ENCODE measurements around the gene ITIH4.

ITIH4 gene

GRCh38 chr3:52789746-52790040 lies 40.8 kb downstream of the ITIH4 start:
- H3K4me3 ChIP-seq (ENCODE audit: low read length), result no peak overlapping the region
- no peak for DNase-seq (ENCODE audit: low read depth, low spot score)

GRCh38 chr3:52788890-52789745 lies 41.4 kb downstream of the ITIH4 start:
- H3K4me3 ChIP-seq (ENCODE audit: low read length), result no peak overlapping the region

GRCh38 chr3:52787672-52788625 lies 42.5 kb downstream of the ITIH4 start:
- no peak for DNase-seq (ENCODE audit: low read depth, low spot score)
- no peak overlapping the region for H3K4me3 ChIP-seq (ENCODE audit: low read length)

More at GRCh38 chr3:52788890-52789745, 41.4 kb downstream of the ITIH4 start:
- no peak for DNase-seq (ENCODE audit: low read depth, low spot score)

GRCh38 chr3:52787246-52787645 lies 43.2 kb downstream of the ITIH4 start:
- DNase-seq (ENCODE audit: low read depth, low spot score), result no peak
- H3K4me3 ChIP-seq (ENCODE audit: low read length), result no peak overlapping the region

GRCh38 chr3:52786330-52787215 lies 43.9 kb downstream of the ITIH4 start:
- no peak overlapping the region for H3K4me3 ChIP-seq (ENCODE audit: low read length)
- no peak for DNase-seq (ENCODE audit: low read depth, low spot score)

GRCh38 chr3:52784931-52785590 lies 45.4 kb downstream of the ITIH4 start:
- no peak overlapping the region for H3K4me3 ChIP-seq (ENCODE audit: low read length)
- DNase-seq (ENCODE audit: low read depth, low spot score), result no peak

- H3K4me3 ChIP-seq (ENCODE audit: low read length), result no peak overlapping the region
- no peak for DNase-seq (ENCODE audit: low read depth, low spot score)
Observed at GRCh38 chr3:52784021-52784621, 46.4 kb downstream of the ITIH4 start.

- H3K4me3 ChIP-seq (ENCODE audit: low read length), result no peak overlapping the region
- no peak for DNase-seq (ENCODE audit: low read depth, low spot score)
Observed at GRCh38 chr3:52783211-52783555, 47.3 kb downstream of the ITIH4 start.

GRCh38 chr3:52782412-52783210 lies 47.9 kb downstream of the ITIH4 start:
- H3K4me3 ChIP-seq (ENCODE audit: low read length), result no peak overlapping the region
- no peak for DNase-seq (ENCODE audit: low read depth, low spot score)

- DNase-seq (ENCODE audit: low read depth, low spot score), result no peak
Observed at GRCh38 chr3:52781741-52782140, 48.7 kb downstream of the ITIH4 start.

GRCh38 chr3:52779837-52780585 lies 50.5 kb downstream of the ITIH4 start:
- no peak overlapping the region for H3K4me3 ChIP-seq (ENCODE audit: low read length)
- no peak for DNase-seq (ENCODE audit: low read depth, low spot score)

More at GRCh38 chr3:52781741-52782140, 48.7 kb downstream of the ITIH4 start:
- H3K4me3 ChIP-seq (ENCODE audit: low read length), result no peak overlapping the region

- H3K4me3 ChIP-seq (ENCODE audit: low read length), result no peak overlapping the region
- no peak for DNase-seq (ENCODE audit: low read depth, low spot score)
Observed at GRCh38 chr3:52779011-52779836, 51.2 kb downstream of the ITIH4 start.

- no peak for DNase-seq (ENCODE audit: low read depth, low spot score)
- H3K4me3 ChIP-seq (ENCODE audit: low read length), result no peak overlapping the region
Observed at GRCh38 chr3:52777959-52778805, 52.3 kb downstream of the ITIH4 start.

- no peak within 1 kb of the TSS for H3K4me3 ChIP-seq (ENCODE audit: low read length)
- DNase-seq (ENCODE audit: low read depth, low spot score), result no peak
Observed at GRCh38 chr3:52777127-52777958, 53.1 kb downstream of the ITIH4 start, which contains the start of gene ITIH1. Gene ITIH1 (plus strand): TSS chr3:52777599. CDS start chr3:52777616, 17 bp downstream.

Measured in Jurkat, Clone E6-1 (cell line).